ENCODE data around the gene TAX1BP1.

Gene TAX1BP1

GRCh38 chr7:27784399-27785053 lies 44.6 kb downstream of the TAX1BP1 start:
- peak; percentile 17 for DNase-seq

DNA sequence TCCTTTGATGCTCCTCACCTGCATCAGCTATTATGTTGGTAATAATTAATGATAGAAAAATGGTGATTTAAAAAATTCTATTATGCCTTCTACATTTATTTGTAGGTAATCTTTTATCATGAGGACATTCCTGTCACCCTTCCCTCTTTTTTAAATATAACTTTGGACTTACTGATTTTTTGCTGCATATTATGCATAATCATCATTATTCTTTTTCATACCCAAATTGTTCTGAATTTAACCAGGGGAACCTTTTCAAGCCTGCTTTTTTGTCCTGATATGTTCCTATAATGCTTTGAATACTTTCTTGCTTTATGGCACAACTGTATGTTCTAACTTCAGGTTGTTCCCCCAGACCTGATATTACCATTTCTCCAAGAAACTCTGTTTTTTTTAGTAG lies 48.5 kb downstream of the TAX1BP1 start:
- no peak for DNase-seq

DNA sequence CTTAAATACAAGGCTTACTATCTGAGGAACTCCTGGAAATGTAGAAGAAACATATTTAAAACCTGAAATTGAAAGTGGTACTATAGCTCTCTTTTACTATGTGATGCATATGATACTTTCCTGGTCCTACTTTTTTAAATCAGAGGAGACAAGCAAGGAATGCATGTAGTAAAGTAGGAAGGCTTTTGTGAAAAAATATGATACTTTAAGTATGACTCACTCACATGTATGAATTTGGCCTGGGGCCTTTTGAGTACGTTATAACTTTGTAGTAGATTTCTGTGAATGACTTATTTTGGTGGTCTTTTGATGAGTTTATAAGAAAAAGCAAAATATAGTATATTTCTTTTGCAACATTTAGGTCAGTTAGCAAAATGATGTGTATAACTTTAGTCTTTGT lies 53.8 kb downstream of the TAX1BP1 start:
- DNase-seq = no peak

DNA sequence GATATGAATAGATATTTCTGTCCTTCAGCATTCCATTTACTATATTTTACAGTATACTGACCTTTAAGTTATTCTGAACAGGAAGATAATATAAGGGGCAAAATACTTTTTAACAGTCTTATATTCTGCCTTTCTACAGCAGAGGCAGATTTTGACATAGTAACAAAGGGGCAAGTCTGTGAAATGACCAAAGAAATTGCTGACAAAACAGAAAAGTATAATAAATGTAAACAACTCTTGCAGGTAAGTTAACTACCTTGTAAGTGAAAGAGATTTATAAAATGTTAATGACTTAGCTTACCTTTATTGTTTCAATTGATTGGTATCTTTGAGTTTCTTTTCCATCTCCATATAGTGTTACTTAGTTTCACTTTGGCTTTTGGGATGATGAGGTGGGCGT lies 56.0 kb downstream of the TAX1BP1 start:
- DNase-seq = no peak

DNA sequence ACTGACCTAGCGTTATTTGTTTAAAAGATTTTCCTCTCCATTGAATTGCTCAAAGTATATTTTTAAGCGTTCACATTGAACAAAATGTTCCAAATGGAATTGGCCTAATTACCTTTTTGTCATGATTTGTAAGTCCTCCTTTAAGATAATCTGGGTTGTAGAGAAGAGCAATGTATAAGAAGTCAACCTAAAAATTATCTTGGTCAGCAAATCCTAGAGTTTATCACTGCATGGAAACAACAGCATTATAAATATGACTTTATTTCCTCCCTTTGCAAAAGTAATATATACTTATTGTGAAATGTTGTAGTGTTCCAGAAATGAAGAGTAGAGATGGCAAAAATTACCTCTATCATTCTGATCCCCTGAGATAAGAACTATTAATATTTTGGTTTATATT lies 59.2 kb downstream of the TAX1BP1 start:
- DNase-seq = no peak

DNA sequence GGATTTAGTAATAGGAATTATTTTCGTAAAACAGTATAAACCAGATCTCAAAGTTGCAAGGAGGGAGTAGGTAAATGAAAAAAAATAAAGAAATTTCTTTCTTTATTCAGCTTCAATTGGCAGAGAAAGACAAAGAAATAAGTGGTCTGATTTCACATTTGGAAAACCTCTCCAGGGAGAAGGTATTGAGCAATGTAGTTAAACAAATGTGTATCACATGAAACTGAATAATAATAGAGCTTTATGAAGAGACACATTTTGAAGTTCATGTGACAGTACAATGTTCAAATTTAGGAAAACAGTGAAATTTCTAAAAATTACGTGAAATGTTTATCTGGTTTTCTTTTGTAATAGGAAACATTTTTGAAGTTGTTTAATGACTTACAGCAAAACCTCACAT lies 63.0 kb downstream of the TAX1BP1 start:
- no peak for DNase-seq

DNA sequence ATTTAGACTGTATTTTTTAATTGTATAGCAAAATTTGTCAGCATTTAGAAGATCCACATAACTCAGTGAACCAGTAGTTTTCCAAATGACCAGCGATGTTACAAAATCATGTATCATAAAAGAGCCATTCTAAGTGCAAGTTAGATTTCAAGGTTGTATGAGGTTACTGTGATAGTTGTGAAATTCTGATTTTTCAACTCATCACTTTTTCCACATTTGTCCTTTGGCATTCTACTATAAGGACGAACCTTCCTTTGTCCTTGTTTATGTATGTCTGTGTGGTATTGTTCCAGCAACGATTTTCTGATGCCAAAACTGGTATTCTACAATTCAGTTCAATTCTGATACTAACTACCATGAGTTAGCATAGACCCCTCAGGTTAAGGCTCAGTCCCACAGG lies 64.2 kb downstream of the TAX1BP1 start:
- DNase-seq = no peak

- DNase-seq = no peak
These were observed 68.7 kb downstream of the TAX1BP1 start for GRCh38 chr7:27808626-27809025.

GRCh38 chr7:27810186-27810585 lies 70.2 kb downstream of the TAX1BP1 start:
- no peak for DNase-seq

GRCh38 chr7:27812706-27813105 lies 72.7 kb downstream of the TAX1BP1 start:
- DNase-seq = no peak

DNA sequence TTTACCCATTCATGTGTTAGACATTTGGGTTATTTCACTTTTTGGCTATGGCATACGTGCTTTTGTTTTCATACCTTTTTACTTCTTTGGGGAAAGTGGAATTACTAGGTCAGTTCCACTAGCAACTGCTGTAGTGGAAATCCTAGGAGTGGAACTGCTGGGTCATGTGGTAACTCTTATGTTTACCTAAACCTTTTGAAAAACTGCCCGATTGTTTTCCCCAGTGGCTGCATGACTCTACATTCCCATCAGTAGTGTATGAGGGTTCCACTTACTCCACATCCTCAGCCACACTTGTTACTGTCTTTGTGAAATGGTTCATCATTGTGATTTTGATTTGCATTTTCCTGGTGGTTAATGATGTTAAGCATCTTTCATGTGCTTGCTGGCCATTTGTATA lies 82.3 kb downstream of the TAX1BP1 start:
- no peak for DNase-seq

- DNase-seq = no peak
These were observed 85.9 kb downstream of the TAX1BP1 start for GRCh38 chr7:27825891-27826290.

GRCh38 chr7:27826357-27826756 lies 86.4 kb downstream of the TAX1BP1 start:
- no peak for DNase-seq

- DNase-seq = no peak
These were observed 94.4 kb downstream of the TAX1BP1 start for GRCh38 chr7:27834179-27834921.

DNA sequence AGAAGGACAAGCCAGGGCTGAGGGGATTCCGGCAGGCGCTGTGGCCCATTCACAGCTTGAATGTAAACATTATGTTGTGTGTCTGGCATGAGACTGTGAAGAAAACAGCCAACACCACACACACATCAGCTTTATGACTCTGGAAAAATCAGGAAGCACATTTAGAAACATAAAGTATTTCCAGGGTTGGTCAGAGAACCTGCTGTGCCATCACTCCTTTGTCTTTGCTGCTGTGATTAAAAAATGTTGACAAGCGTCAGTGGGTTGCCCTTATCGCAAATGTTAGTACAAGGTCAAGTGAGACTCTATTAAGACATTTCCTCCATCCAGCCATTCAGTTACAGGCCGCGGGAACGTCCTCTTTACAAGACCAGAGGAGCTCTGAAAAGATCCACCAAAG lies 95.4 kb downstream of the TAX1BP1 start:
- DNase-seq = no peak

DNA sequence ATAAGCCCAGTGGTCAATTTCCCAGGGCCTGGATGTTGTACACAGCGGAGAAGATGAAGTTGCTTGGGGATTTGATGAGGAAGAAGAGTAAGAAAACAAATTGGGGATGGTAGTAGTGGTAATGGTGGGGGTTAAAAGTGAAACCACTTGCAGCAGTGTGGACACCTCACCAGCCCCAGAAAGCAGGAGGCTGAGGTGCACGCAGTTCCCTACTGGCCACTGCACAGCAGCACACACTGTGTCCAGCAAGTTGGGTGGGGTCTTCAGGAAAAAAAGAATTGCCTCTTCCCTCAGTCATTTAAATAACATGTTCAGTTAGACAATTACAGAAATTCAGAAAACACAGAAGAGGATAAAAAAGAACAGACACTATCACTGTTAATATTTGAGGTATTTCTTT lies 96.6 kb downstream of the TAX1BP1 start:
- DNase-seq = no peak

- DNase-seq = no peak
These were observed 99.1 kb downstream of the TAX1BP1 start for GRCh38 chr7:27839099-27839498.

DNA sequence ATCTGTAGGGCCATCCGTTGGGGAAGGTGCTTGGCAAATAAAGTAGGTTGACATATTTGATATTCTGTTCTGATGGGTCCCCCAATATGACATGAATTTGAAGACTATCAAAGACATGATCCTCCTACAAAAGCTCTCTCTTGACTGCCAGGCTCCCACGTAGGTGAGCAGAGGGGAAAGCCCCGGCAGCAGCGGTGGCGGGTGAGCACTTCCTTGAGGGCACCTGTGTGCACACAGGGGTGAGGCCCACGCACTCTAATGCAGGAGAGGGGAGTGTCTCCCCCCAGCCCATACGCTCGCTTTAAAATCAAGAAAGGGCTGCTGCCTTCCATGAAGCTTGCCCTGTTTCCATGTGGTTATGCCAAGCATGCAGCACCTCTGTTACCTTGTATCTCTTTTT lies 100.4 kb downstream of the TAX1BP1 start:
- no peak for DNase-seq

GRCh38 chr7:27840760-27841364 lies 100.9 kb downstream of the TAX1BP1 start:
- no peak for DNase-seq

GRCh38 chr7:27842094-27842692 lies 102.2 kb downstream of the TAX1BP1 start:
- DNase-seq = no peak

GRCh38 chr7:27842851-27843250 lies 102.9 kb downstream of the TAX1BP1 start:
- DNase-seq = no peak

DNA sequence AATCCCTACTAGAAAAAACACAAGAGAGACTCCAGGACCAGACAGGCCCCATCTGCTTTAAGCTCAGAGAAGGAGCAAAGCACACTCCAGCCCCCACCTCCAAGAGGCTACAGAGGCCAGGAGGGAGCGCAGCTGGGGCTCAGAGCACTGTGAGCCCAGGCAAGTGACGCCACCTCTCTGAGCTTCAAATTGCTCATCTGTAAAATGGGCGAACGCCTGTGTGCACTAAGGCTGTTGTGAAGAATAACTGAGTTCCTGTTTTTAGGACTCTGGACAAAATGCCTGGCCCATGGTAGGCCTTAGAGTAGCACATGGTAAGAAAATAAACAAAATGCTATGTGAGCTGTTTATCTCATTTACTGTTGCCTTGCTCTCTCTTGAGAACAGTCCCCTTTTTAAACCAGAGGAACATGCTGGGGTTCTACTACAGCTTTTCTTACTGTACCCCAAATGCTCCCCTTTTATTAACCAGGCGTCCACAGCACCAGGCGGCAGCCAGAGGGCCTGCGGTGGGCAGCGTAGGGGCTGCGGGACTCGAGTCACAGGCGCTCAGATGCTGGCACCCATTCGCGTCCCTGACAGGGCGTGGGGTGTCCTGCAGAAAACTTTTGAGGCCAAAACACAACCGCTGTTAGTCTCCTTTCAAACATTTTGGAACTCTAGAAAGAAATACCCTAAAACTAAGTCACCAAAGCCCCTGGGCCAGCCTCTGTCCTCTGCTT lies 103.8 kb downstream of the TAX1BP1 start:
- no peak for DNase-seq

DNA sequence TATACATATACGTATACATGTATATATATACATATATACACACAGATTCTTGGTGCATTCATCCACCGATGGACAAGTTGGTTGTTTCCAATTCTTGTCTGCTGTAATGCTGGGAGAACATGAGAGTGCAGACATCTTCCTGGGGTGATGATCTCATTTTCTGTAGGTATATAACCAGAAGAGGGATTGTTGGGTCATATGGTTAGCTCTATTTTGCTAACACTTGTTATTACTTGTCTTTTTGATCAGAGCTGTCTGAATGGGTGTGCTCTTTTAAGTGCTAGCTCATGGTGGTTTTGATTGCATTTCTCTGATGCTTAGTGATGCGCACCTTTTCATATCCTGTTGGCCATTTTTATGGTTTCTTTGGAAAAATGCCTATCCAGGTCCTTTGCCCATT lies 106.4 kb downstream of the TAX1BP1 start:
- no peak for DNase-seq
